Measurements from ENCODE around the gene HACL1.

HACL1 gene

GRCh38 chr3:15512166-15512565 lies 89.2 kb downstream of the HACL1 start:
- DNase-seq, result no peak
- in situ Hi-C loops (cut with HindIII; ENCODE audit: low pct_ligation_motif_present, low pct_unique_long_range_greater_than_20kb, low sequenced_read_pairs), result no loop called here

DNA sequence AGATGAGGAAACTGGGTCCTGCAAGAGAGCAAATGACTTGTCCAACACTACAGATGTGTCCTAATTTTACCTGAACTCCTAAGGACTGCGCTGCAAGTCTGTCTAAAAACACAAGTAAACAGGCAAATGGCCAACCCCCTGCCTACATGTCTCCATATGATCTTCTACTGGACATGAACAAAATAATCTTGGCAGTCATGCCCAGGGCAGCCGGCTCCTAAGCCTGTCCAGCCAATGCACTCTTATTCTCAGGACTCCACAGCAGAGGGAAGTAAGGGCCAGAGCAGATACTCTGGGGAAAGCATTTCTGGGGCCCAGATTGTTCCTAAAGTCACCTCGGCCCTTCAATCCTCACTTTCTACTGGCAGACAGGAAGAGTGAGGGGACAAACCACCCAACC lies 90.2 kb downstream of the HACL1 start:
- no peak for DNase-seq
- in situ Hi-C loops (cut with HindIII; ENCODE audit: low pct_ligation_motif_present, low pct_unique_long_range_greater_than_20kb, low sequenced_read_pairs), result no loop called here

Measured in ACHN (cell line).